PFSK-1 (cell line): ENCODE results near the gene USP20.

Source experiments
- FOXP2 ChIP-seq: optimal IDR thresholded peaks from 2 replicates; pipeline ENCODE3; 2011; ENCODE audit warnings: borderline replicate concordance, control low read depth, inconsistent platforms; ENCODE audit not compliant: insufficient read depth; ENCODE audit errors: extremely low read length, extremely low read depth
- POLR2AphosphoS5 ChIP-seq: IDR thresholded peaks from 2 replicates; pipeline ENCODE4 v1.6.1; 2012; ENCODE audit warnings: low read depth, mild to moderate bottlenecking, control low read depth, low read length, moderate library complexity
- SIN3A ChIP-seq: IDR thresholded peaks from 2 replicates; pipeline ENCODE4 v1.6.1; 2012; ENCODE audit warnings: mild to moderate bottlenecking, low read length, moderate library complexity, borderline replicate concordance; ENCODE audit not compliant: insufficient read depth
- TAF1 ChIP-seq: IDR thresholded peaks from 2 replicates; pipeline ENCODE4 v1.6.1; 2012; ENCODE audit warnings: low read length, control low read depth, borderline replicate concordance; ENCODE audit not compliant: insufficient read depth
- TF ChIP-seq, protein P1 (sequence below), 2 experiments: IDR thresholded peaks; 2 replicates each; pipeline versions ENCODE4 v1.6.1 to v1.8.0; 2011 to 2012; ENCODE audit warnings: low read depth in 2 of 2, low read length in 2 of 2, control low read depth in 1 of 2, inconsistent platforms in 1 of 2, mild to moderate bottlenecking in 1 of 2, moderate library complexity in 1 of 2; ENCODE audit not compliant: insufficient read depth in 1 of 2

DNA sequence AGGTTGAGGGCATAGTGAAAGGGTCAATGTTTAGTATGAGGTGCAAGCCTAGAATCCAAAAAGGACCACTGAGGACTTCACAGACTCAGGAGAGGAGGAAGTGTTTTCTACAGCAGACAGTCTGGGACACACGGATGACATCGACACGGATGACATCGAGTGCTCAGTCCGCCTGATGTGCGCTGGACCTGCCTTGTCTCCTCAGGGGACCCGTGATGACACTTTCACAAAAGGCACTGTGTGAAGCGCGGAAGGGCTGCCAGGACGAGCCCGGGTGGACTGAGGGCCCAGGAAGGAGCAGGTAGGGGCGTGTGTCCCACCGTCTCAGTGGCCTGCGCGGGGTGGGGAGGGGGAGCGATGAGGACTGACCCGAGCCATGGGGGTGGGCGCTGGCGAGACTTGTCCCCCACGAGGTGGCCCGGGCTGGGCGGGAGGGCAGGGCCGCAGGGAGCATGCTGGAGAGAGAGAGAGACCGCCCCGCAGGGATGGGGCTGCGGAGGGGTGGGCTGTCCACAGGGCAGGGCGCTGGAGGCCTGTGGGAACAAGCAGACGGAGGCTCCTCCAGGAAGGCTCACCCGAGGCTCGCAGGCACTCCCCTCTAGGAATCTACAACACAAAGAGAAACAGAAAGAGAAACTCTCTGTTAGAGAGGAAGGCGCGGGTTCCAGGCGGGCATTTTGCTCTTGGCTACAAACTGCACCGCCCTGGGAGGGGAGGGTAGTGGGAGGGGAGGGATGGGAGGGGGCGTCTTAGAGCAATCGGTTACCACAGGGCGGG lies 54.9 kb downstream of the USP20 start:
- no peak for TF ChIP-seq POLR2AphosphoS5
- TF ChIP-seq, protein P1, sequence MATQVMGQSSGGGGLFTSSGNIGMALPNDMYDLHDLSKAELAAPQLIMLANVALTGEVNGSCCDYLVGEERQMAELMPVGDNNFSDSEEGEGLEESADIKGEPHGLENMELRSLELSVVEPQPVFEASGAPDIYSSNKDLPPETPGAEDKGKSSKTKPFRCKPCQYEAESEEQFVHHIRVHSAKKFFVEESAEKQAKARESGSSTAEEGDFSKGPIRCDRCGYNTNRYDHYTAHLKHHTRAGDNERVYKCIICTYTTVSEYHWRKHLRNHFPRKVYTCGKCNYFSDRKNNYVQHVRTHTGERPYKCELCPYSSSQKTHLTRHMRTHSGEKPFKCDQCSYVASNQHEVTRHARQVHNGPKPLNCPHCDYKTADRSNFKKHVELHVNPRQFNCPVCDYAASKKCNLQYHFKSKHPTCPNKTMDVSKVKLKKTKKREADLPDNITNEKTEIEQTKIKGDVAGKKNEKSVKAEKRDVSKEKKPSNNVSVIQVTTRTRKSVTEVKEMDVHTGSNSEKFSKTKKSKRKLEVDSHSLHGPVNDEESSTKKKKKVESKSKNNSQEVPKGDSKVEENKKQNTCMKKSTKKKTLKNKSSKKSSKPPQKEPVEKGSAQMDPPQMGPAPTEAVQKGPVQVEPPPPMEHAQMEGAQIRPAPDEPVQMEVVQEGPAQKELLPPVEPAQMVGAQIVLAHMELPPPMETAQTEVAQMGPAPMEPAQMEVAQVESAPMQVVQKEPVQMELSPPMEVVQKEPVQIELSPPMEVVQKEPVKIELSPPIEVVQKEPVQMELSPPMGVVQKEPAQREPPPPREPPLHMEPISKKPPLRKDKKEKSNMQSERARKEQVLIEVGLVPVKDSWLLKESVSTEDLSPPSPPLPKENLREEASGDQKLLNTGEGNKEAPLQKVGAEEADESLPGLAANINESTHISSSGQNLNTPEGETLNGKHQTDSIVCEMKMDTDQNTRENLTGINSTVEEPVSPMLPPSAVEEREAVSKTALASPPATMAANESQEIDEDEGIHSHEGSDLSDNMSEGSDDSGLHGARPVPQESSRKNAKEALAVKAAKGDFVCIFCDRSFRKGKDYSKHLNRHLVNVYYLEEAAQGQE (IDR thresholded peaks at IDR 0.05; ENCODE audit: insufficient read depth in 1 of 2, low read depth in 2 of 2, low read length in 2 of 2) = no peak
- no peak for TF ChIP-seq TAF1
- no peak for TF ChIP-seq SIN3A
- no peak for TF ChIP-seq FOXP2
